DOHH2 (cell line): ENCODE measurements around the gene IFT88.

Source experiments
- H3F3A ChIP-seq: fragments of 200-600 bp; sonication (generic), shearing (Covaris generic); 2 replicates; pipeline ENCODE4 v1.6.0; 2016; ENCODE audit warnings: antibody characterized with exemption, mild to moderate bottlenecking; ENCODE audit not compliant: control insufficient read depth, insufficient read depth
- H3K27ac ChIP-seq: fragments of 200-600 bp; sonication (generic); 2 replicates; pipeline ENCODE4 v1.5.1; 2014; ENCODE audit warnings: low read depth, mild to moderate bottlenecking, low read length, moderate library complexity
- H3K27me3 ChIP-seq: fragments of 200-600 bp; sonication (generic); 2 replicates; pipeline ENCODE4 v1.6.1; 2014; ENCODE audit warnings: mild to moderate bottlenecking, low read length, mixed read lengths; ENCODE audit not compliant: control insufficient read depth
- H3K36me3 ChIP-seq: fragments of 200-600 bp; sonication (generic); 2 replicates; pipeline ENCODE4 v1.6.1; 2014; ENCODE audit warnings: mild to moderate bottlenecking, low read length, moderate library complexity, mixed read lengths; ENCODE audit not compliant: control insufficient read depth
- H3K4me1 ChIP-seq: fragments of 200-600 bp; sonication (generic); 2 replicates; pipeline ENCODE4 v1.6.1; 2014; ENCODE audit warnings: mild to moderate bottlenecking, low read length, mixed read lengths; ENCODE audit not compliant: control insufficient read depth
- H3K4me2 ChIP-seq: fragments of 200-600 bp; sonication (generic); 2 replicates; pipeline ENCODE4 v1.6.0; 2014; ENCODE audit warnings: mild to moderate bottlenecking, low read length, moderate library complexity
- H3K4me3 ChIP-seq: fragments of 200-600 bp; sonication (generic); 2 replicates; pipeline ENCODE4 v1.5.1; 2014; ENCODE audit warnings: mild to moderate bottlenecking, low read length, mixed read lengths
- H3K79me2 ChIP-seq: fragments of 200-600 bp; sonication (generic); 2 replicates; pipeline ENCODE4 v1.6.1; 2014; ENCODE audit warnings: mild to moderate bottlenecking, low read length, mixed read lengths; ENCODE audit not compliant: control insufficient read depth
- H3K9me2 ChIP-seq: fragments of 200-600 bp; sonication (generic); replicated peaks from 2 replicates; pipeline ENCODE4 v1.6.1; 2014; ENCODE audit warnings: mild to moderate bottlenecking, low read length, mixed read lengths; ENCODE audit not compliant: control insufficient read depth
- H3K9me3 ChIP-seq: fragments of 200-600 bp; sonication (generic); 2 replicates; pipeline ENCODE4 v1.6.1; 2014; ENCODE audit warnings: antibody characterized with exemption, low read length, mixed read lengths; ENCODE audit not compliant: control insufficient read depth, insufficient read depth
- H4K20me1 ChIP-seq: fragments of 200-600 bp; sonication (generic); 2 replicates; pipeline ENCODE4 v1.6.0; 2014; ENCODE audit warnings: low read depth, mild to moderate bottlenecking, antibody characterized with exemption, low read length, moderate library complexity; ENCODE audit not compliant: control insufficient read depth, insufficient read depth
- EZH2phosphoT487 ChIP-seq: fragments of 200-600 bp; sonication (generic); IDR thresholded peaks from 2 replicates; pipeline ENCODE4 v1.6.1; 2017; ENCODE audit warnings: borderline replicate concordance, mild to moderate bottlenecking, antibody characterized with exemption, low read length, moderate library complexity, mixed read lengths
- TF ChIP-seq, protein P1 (sequence below): fragments of 200-600 bp; sonication (generic); IDR thresholded peaks from one replicate; pipeline ENCODE4 v1.5.1; 2014; ENCODE audit warnings: antibody characterized with exemption, mild to moderate bottlenecking, low read depth, low read length; ENCODE audit not compliant: poor library complexity, severe bottlenecking

Gene IFT88

DNA sequence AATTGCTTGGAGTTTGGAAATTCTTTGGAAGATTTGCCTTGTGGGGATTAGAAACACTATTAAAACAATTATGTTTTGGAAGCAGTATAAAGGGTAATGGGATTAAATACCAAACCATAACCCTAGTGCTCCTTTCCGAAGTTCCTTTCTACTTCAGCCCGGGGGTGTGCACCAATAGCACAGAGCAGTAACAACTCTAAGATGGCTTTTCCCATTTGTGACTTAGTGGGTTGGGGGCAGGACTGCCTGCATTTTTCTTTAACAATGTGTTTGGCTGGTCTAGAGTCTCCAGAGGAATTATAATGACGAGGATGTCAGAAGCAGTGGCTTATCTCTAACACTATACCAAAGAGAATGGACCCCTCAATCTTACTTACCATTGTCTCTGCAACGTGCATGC is 124.7 kb downstream of the IFT88 start:
- no peak overlapping the region for H3K4me3 ChIP-seq
- no peaks in the 10 kb centered on the region for H3K79me2 ChIP-seq
- TF ChIP-seq, protein P1, sequence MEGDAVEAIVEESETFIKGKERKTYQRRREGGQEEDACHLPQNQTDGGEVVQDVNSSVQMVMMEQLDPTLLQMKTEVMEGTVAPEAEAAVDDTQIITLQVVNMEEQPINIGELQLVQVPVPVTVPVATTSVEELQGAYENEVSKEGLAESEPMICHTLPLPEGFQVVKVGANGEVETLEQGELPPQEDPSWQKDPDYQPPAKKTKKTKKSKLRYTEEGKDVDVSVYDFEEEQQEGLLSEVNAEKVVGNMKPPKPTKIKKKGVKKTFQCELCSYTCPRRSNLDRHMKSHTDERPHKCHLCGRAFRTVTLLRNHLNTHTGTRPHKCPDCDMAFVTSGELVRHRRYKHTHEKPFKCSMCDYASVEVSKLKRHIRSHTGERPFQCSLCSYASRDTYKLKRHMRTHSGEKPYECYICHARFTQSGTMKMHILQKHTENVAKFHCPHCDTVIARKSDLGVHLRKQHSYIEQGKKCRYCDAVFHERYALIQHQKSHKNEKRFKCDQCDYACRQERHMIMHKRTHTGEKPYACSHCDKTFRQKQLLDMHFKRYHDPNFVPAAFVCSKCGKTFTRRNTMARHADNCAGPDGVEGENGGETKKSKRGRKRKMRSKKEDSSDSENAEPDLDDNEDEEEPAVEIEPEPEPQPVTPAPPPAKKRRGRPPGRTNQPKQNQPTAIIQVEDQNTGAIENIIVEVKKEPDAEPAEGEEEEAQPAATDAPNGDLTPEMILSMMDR = no peak
- TF ChIP-seq EZH2phosphoT487 = no peak
- no peaks in the 10 kb centered on the region for H3K9me2 ChIP-seq
- no peaks in the 10 kb centered on the region for H3K36me3 ChIP-seq
- no peak overlapping the region for H3K4me2 ChIP-seq
- H3K4me1 ChIP-seq = no peaks in the 10 kb centered on the region
- no peak overlapping the region for H3K27ac ChIP-seq
- no peaks in the 10 kb centered on the region for H3K27me3 ChIP-seq
- no peaks in the 10 kb centered on the region for H3F3A ChIP-seq
- no peaks in the 10 kb centered on the region for H4K20me1 ChIP-seq
- H3K9me3 ChIP-seq = no peaks in the 10 kb centered on the region

- Histone ChIP-seq H3K79me2 (no peaks in the 10 kb centered on the region), H4K20me1 (no peaks in the 10 kb centered on the region), H3K4me3 (no peak overlapping the region), H3K4me1 (peaks cover 4% of the 10 kb centered on the region; the same call in 1 of the 2 replicates), H3K36me3 (no peaks in the 10 kb centered on the region), H3K9me2 (no peaks in the 10 kb centered on the region), H3K27ac (no peak overlapping the region), H3F3A (no peaks in the 10 kb centered on the region), H3K4me2 (no peak overlapping the region), H3K27me3 (peaks cover 9% of the 10 kb centered on the region), H3K9me3 (no peaks in the 10 kb centered on the region)
- TF ChIP-seq EZH2phosphoT487 = no peak
- TF ChIP-seq, protein P1 = no peak
These were observed 129.1 kb downstream of the IFT88 start for GRCh38 chr13:20696073-20696472.

- TF ChIP-seq EZH2phosphoT487 = no peak
- H3K9me3 ChIP-seq = no peaks in the 10 kb centered on the region
- peaks cover 34% of the 10 kb centered on the region for H3K27me3 ChIP-seq
- no peaks in the 10 kb centered on the region for H3K79me2 ChIP-seq
- H3K27ac ChIP-seq = no peak overlapping the region
- 0 out of 2 replicates have a peak, but pooled peaks cover 2% of the 10 kb centered on the region for H4K20me1 ChIP-seq
- 0 out of 2 replicates have a peak, but pooled peaks cover 2% of the 10 kb centered on the region for H3F3A ChIP-seq
- peaks cover 18% of the 10 kb centered on the region for H3K4me1 ChIP-seq
- no peak overlapping the region for H3K4me2 ChIP-seq
- H3K9me2 ChIP-seq = no peaks in the 10 kb centered on the region
- no peak overlapping the region for H3K4me3 ChIP-seq
- H3K36me3 ChIP-seq = no peaks in the 10 kb centered on the region
These were observed 132.8 kb downstream of the IFT88 start for GRCh38 chr13:20699715-20700114.

DNA sequence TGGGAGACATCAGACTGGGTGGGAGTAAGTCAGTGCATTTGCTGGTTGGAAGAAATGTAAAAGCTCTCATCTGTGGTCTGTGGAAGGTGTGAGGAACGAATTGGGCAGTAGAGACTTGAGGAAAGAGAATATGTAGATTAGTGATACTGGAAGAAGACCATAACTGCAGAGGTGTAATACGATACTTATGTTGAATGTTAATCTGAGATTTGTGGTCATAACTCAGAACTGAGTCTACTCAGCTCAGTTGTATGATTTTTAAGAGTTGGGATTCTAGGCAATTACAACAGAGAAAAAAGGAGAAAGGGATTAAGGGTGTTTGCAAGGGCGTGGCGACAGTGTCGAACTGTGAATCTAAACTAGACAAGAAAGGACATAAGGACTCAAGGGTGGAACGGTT is 133.3 kb downstream of the IFT88 start:
- Histone ChIP-seq H3K79me2 (no peaks in the 10 kb centered on the region), H3K4me3 (no peak overlapping the region), H3K4me1 (peaks cover 18% of the 10 kb centered on the region), H3K36me3 (no peaks in the 10 kb centered on the region), H3K9me2 (no peaks in the 10 kb centered on the region), H3K9me3 (no peaks in the 10 kb centered on the region), H4K20me1 (0 out of 2 replicates have a peak, but pooled peaks cover 2% of the 10 kb centered on the region), H3K27ac (no peak overlapping the region), H3F3A (0 out of 2 replicates have a peak, but pooled peaks cover 4% of the 10 kb centered on the region), H3K27me3 (peaks cover 37% of the 10 kb centered on the region), H3K4me2 (no peak overlapping the region)
- TF ChIP-seq, protein P1 = no peak
- no peak for TF ChIP-seq EZH2phosphoT487
